GM23338 (cell line): ENCODE results near the gene AK3. TPM values are rescaled to one million over a fixed set of nuclear protein-coding genes. Genes with fewer than 3 reads are reported as not detected.
A peak's percentile ranks its signal among the peaks of the same experiment; 100 is the strongest.

Experiments used
- ATAC-seq: fragments of 200-7000 bp; cut with Tn5 transposase; 3 replicates; pipeline ENCODE4 v1.9.1; 2020
- DNase-seq: peaks from one replicate; pipeline ENCODE4 v3.0.0-alpha.2; 2015; ENCODE audit warnings: low spot score
- H2AFZ ChIP-seq: fragments of 200-600 bp; sonication (generic); 2 replicates; pipeline ENCODE4 v1.8.0; 2016; ENCODE audit warnings: antibody characterized with exemption, mild to moderate bottlenecking, moderate library complexity
- H3F3A ChIP-seq: fragments of 200-600 bp; sonication (generic); replicated peaks from 2 replicates; pipeline ENCODE4 v1.8.0; 2017; ENCODE audit warnings: antibody characterized with exemption, mixed run types, low read depth
- H3K27ac ChIP-seq: fragments of 200-600 bp; sonication (generic); 2 replicates; pipeline ENCODE4 v1.6.1; 2016; ENCODE audit warnings: low read depth
- H3K27me3 ChIP-seq: fragments of 200-600 bp; sonication (generic); 2 replicates; pipeline ENCODE4 v1.8.0; 2016; ENCODE audit warnings: mild to moderate bottlenecking, mixed run types, moderate library complexity; ENCODE audit not compliant: insufficient read depth
- H3K36me3 ChIP-seq: fragments of 200-600 bp; sonication (generic); 2 replicates; pipeline ENCODE4 v1.8.0; 2016; ENCODE audit warnings: mild to moderate bottlenecking; ENCODE audit not compliant: insufficient read depth
- H3K4me1 ChIP-seq: fragments of 200-600 bp; sonication (generic); 2 replicates; pipeline ENCODE4 v1.8.0; 2016; ENCODE audit warnings: mild to moderate bottlenecking, moderate library complexity; ENCODE audit not compliant: insufficient read depth
- H3K4me2 ChIP-seq: fragments of 200-600 bp; sonication (generic); 2 replicates; pipeline ENCODE4 v1.7.1; 2017; ENCODE audit warnings: mixed run types
- H3K4me3 ChIP-seq: fragments of 200-600 bp; sonication (generic); 2 replicates; pipeline ENCODE4 v1.6.1; 2016; ENCODE audit warnings: mixed run types
- H3K79me2 ChIP-seq: fragments of 200-600 bp; sonication (generic); replicated peaks from 2 replicates; pipeline ENCODE4 v1.8.0; 2017; ENCODE audit warnings: mild to moderate bottlenecking; ENCODE audit not compliant: insufficient read depth
- H3K9me2 ChIP-seq: fragments of 200-600 bp; sonication (generic); 2 replicates; pipeline ENCODE4 v1.8.0; 2017; ENCODE audit not compliant: insufficient read depth
- H4K20me1 ChIP-seq: fragments of 200-600 bp; sonication (generic); replicated peaks from 2 replicates; pipeline ENCODE4 v1.8.0; 2017; ENCODE audit warnings: mild to moderate bottlenecking; ENCODE audit not compliant: insufficient read depth
- H3K27ac Mint-ChIP-seq: 2 replicates; pipeline ENCODE4 v1.8.0; 2020; ENCODE audit warnings: inconsistent platforms, mild to moderate bottlenecking, moderate library complexity, mixed read lengths
- H3K27me3 Mint-ChIP-seq: 3 replicates; pipeline ENCODE4 v1.8.0; 2022; ENCODE audit warnings: low read depth, mild to moderate bottlenecking, moderate library complexity, mixed read lengths, inconsistent platforms; ENCODE audit not compliant: insufficient read depth, poor library complexity
- H3K36me3 Mint-ChIP-seq: 3 replicates; pipeline ENCODE4 v1.8.0; 2021; ENCODE audit warnings: low read depth, mild to moderate bottlenecking, inconsistent platforms, moderate library complexity, mixed read lengths
- H3K4me1 Mint-ChIP-seq: 3 replicates; pipeline ENCODE4 v1.8.0; 2020; ENCODE audit warnings: mild to moderate bottlenecking, inconsistent platforms, mixed read lengths
- H3K4me3 Mint-ChIP-seq: 3 replicates; pipeline ENCODE4 v1.8.0; 2021; ENCODE audit warnings: moderate library complexity, mild to moderate bottlenecking, inconsistent platforms, mixed read lengths
- H3K9me3 Mint-ChIP-seq: 3 replicates; pipeline ENCODE4 v1.8.0; 2020; ENCODE audit warnings: moderate library complexity, mild to moderate bottlenecking, inconsistent platforms, mixed read lengths
- CREB1 ChIP-seq: fragments of 250-450 bp; sonication (Bioruptor Pico); IDR thresholded peaks from 2 replicates; pipeline ENCODE4 v1.5.0; 2020; ENCODE audit warnings: low read depth, mild to moderate bottlenecking, moderate library complexity
- EZH2 ChIP-seq: fragments of 200-600 bp; sonication (generic); IDR thresholded peaks from one replicate; pipeline ENCODE4 v1.8.0; 2017; ENCODE audit warnings: antibody characterized with exemption, mild to moderate bottlenecking, low read depth; ENCODE audit not compliant: unreplicated experiment
- EZH2phosphoT487 ChIP-seq: fragments of 200-600 bp; sonication (generic); IDR thresholded peaks from one replicate; pipeline ENCODE4 v1.8.1; 2018; ENCODE audit warnings: antibody characterized with exemption; ENCODE audit not compliant: unreplicated experiment
- JUNB ChIP-seq: IDR thresholded peaks from one replicate; pipeline ENCODE4 v1.6.1; 2016; ENCODE audit warnings: antibody characterized with exemption; ENCODE audit not compliant: unreplicated experiment
- NANOG ChIP-seq: IDR thresholded peaks from 2 replicates; pipeline ENCODE4 v1.6.1; 2016; ENCODE audit warnings: antibody characterized with exemption, borderline replicate concordance
- POLR2AphosphoS5 ChIP-seq: IDR thresholded peaks from 2 replicates; pipeline ENCODE4 v1.6.1; 2016; ENCODE audit warnings: antibody characterized with exemption, low read depth
- STAT1 ChIP-seq: IDR thresholded peaks from one replicate; pipeline ENCODE4 v1.6.1; 2016; ENCODE audit warnings: antibody characterized with exemption; ENCODE audit not compliant: unreplicated experiment
- ZNF114 ChIP-seq: fragments of 250-450 bp; sonication (Bioruptor Pico); IDR thresholded peaks from 2 replicates; pipeline ENCODE4 v1.5.0; 2020; ENCODE audit warnings: mild to moderate bottlenecking, moderate library complexity
- ZNF331 ChIP-seq: fragments of 250-450 bp; sonication (Bioruptor Pico); IDR thresholded peaks from 2 replicates; pipeline ENCODE4 v1.5.0; 2020; ENCODE audit warnings: low read depth, mild to moderate bottlenecking, moderate library complexity
- polyA plus RNA-seq: library from polyadenylated mRNA; unstranded; fragments of >200 nt; fragmentation: Nextera tagmentation; extraction: Ambion mirVana; gene quantifications from 2 replicates; pipeline ENCODE4 v1.2.1, GENCODE V29; 2016
- total RNA-seq: library from RNA; depleted of rRNA; stranded (reverse); fragments of >200 nt; shearing (Covaris generic); gene quantifications from 2 replicates; pipeline ENCODE4 v1.2.3, GENCODE V29; 2014
- TF ChIP-seq, protein P1 (sequence below): IDR thresholded peaks from 2 replicates; pipeline ENCODE4 v1.6.1; 2016; ENCODE audit warnings: antibody characterized with exemption
- TF ChIP-seq, protein P2 (sequence below): fragments of 250-450 bp; sonication (Bioruptor Pico); IDR thresholded peaks from 2 replicates; pipeline ENCODE4 v1.5.0; 2020; ENCODE audit warnings: mild to moderate bottlenecking, moderate library complexity
- TF ChIP-seq, protein P3 (sequence below): IDR thresholded peaks from one replicate; pipeline ENCODE4 v1.6.1; 2018; ENCODE audit warnings: antibody characterized with exemption; ENCODE audit not compliant: unreplicated experiment
- TF ChIP-seq, protein P4 (sequence below), 2 experiments: fragments of 200-600 bp in 1 of 2; sonication (generic) in 1 of 2; conservative IDR thresholded peaks; 2 replicates each; pipeline versions ENCODE4 v1.5.1 to v1.6.1; 2016 to 2017; ENCODE audit warnings: antibody characterized with exemption in 2 of 2, low read depth in 2 of 2, mild to moderate bottlenecking in 2 of 2, moderate library complexity in 1 of 2

The AK3 gene
- total and polyA plus RNA-seq, 2 experiments from 2014 or later, result 30.1 to 40.2 TPM

DNA sequence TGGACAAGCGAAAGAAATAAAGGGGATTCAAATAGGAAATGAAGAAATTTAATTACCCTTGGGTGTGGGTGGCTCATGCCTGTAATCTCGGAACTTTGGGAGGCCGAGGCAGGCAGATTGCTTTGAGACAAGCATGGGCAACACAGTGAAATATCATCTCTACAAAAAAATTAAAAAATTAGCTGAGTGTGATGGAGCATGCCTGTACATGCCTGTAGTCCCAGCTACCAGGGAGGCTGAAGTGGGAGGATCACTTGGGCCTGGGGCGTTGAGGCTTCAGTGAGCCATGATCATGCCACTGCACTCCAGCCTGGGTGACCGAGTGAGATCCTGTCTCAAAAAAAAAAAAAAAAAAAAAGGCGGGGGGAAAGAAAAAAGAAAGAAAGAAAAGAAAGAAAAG is 47.7 kb upstream of the AK3 start:
- Mint-ChIP-seq H3K4me1 (peaks cover 25% of the 10 kb centered on the region), H3K36me3 (no peaks in the 10 kb centered on the region; the same call in 2 of the 3 replicates), H3K27me3 (peaks cover 5% of the 10 kb centered on the region), H3K27ac (no peak overlapping the region), H3K4me3 (no peak overlapping the region), H3K9me3 (no peaks in the 10 kb centered on the region)
- TF ChIP-seq EZH2 (no peak), POLR2AphosphoS5 (no peak), STAT1 (no peak), CREB1 (CRISPR knock-in tag) (no peak), ZNF331 (no peak), EZH2phosphoT487 (no peak), ZNF114 (CRISPR knock-in tag) (no peak), NANOG (no peak), JUNB (no peak)
- TF ChIP-seq, protein P1, sequence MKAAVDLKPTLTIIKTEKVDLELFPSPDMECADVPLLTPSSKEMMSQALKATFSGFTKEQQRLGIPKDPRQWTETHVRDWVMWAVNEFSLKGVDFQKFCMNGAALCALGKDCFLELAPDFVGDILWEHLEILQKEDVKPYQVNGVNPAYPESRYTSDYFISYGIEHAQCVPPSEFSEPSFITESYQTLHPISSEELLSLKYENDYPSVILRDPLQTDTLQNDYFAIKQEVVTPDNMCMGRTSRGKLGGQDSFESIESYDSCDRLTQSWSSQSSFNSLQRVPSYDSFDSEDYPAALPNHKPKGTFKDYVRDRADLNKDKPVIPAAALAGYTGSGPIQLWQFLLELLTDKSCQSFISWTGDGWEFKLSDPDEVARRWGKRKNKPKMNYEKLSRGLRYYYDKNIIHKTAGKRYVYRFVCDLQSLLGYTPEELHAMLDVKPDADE, result no peak
- TF ChIP-seq, protein P2, sequence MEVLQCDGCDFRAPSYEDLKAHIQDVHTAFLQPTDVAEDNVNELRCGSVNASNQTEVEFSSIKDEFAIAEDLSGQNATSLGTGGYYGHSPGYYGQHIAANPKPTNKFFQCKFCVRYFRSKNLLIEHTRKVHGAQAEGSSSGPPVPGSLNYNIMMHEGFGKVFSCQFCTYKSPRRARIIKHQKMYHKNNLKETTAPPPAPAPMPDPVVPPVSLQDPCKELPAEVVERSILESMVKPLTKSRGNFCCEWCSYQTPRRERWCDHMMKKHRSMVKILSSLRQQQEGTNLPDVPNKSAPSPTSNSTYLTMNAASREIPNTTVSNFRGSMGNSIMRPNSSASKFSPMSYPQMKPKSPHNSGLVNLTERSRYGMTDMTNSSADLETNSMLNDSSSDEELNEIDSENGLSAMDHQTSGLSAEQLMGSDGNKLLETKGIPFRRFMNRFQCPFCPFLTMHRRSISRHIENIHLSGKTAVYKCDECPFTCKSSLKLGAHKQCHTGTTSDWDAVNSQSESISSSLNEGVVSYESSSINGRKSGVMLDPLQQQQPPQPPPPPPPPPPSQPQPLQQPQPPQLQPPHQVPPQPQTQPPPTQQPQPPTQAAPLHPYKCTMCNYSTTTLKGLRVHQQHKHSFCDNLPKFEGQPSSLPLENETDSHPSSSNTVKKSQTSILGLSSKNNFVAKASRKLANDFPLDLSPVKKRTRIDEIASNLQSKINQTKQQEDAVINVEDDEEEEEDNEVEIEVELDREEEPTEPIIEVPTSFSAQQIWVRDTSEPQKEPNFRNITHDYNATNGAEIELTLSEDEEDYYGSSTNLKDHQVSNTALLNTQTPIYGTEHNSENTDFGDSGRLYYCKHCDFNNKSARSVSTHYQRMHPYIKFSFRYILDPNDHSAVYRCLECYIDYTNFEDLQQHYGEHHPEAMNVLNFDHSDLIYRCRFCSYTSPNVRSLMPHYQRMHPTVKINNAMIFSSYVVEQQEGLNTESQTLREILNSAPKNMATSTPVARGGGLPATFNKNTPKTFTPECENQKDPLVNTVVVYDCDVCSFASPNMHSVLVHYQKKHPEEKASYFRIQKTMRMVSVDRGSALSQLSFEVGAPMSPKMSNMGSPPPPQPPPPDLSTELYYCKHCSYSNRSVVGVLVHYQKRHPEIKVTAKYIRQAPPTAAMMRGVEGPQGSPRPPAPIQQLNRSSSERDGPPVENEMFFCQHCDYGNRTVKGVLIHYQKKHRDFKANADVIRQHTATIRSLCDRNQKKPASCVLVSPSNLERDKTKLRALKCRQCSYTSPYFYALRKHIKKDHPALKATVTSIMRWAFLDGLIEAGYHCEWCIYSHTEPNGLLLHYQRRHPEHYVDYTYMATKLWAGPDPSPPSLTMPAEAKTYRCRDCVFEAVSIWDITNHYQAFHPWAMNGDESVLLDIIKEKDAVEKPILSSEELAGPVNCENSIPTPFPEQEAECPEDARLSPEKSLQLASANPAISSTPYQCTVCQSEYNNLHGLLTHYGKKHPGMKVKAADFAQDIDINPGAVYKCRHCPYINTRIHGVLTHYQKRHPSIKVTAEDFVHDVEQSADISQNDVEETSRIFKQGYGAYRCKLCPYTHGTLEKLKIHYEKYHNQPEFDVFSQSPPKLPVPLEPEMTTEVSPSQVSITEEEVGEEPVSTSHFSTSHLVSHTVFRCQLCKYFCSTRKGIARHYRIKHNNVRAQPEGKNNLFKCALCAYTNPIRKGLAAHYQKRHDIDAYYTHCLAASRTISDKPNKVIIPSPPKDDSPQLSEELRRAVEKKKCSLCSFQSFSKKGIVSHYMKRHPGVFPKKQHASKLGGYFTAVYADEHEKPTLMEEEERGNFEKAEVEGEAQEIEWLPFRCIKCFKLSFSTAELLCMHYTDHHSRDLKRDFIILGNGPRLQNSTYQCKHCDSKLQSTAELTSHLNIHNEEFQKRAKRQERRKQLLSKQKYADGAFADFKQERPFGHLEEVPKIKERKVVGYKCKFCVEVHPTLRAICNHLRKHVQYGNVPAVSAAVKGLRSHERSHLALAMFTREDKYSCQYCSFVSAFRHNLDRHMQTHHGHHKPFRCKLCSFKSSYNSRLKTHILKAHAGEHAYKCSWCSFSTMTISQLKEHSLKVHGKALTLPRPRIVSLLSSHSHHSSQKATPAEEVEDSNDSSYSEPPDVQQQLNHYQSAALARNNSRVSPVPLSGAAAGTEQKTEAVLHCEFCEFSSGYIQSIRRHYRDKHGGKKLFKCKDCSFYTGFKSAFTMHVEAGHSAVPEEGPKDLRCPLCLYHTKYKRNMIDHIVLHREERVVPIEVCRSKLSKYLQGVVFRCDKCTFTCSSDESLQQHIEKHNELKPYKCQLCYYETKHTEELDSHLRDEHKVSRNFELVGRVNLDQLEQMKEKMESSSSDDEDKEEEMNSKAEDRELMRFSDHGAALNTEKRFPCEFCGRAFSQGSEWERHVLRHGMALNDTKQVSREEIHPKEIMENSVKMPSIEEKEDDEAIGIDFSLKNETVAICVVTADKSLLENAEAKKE (CRISPR knock-in tag), result no peak
- TF ChIP-seq, protein P3, sequence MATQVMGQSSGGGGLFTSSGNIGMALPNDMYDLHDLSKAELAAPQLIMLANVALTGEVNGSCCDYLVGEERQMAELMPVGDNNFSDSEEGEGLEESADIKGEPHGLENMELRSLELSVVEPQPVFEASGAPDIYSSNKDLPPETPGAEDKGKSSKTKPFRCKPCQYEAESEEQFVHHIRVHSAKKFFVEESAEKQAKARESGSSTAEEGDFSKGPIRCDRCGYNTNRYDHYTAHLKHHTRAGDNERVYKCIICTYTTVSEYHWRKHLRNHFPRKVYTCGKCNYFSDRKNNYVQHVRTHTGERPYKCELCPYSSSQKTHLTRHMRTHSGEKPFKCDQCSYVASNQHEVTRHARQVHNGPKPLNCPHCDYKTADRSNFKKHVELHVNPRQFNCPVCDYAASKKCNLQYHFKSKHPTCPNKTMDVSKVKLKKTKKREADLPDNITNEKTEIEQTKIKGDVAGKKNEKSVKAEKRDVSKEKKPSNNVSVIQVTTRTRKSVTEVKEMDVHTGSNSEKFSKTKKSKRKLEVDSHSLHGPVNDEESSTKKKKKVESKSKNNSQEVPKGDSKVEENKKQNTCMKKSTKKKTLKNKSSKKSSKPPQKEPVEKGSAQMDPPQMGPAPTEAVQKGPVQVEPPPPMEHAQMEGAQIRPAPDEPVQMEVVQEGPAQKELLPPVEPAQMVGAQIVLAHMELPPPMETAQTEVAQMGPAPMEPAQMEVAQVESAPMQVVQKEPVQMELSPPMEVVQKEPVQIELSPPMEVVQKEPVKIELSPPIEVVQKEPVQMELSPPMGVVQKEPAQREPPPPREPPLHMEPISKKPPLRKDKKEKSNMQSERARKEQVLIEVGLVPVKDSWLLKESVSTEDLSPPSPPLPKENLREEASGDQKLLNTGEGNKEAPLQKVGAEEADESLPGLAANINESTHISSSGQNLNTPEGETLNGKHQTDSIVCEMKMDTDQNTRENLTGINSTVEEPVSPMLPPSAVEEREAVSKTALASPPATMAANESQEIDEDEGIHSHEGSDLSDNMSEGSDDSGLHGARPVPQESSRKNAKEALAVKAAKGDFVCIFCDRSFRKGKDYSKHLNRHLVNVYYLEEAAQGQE, result no peak
- TF ChIP-seq, protein P4, sequence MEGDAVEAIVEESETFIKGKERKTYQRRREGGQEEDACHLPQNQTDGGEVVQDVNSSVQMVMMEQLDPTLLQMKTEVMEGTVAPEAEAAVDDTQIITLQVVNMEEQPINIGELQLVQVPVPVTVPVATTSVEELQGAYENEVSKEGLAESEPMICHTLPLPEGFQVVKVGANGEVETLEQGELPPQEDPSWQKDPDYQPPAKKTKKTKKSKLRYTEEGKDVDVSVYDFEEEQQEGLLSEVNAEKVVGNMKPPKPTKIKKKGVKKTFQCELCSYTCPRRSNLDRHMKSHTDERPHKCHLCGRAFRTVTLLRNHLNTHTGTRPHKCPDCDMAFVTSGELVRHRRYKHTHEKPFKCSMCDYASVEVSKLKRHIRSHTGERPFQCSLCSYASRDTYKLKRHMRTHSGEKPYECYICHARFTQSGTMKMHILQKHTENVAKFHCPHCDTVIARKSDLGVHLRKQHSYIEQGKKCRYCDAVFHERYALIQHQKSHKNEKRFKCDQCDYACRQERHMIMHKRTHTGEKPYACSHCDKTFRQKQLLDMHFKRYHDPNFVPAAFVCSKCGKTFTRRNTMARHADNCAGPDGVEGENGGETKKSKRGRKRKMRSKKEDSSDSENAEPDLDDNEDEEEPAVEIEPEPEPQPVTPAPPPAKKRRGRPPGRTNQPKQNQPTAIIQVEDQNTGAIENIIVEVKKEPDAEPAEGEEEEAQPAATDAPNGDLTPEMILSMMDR (conservative IDR thresholded peaks at IDR 0.05; ENCODE audit: low read depth in 2 of 2), result no peak
- Histone ChIP-seq H4K20me1 (peaks cover 3% of the 10 kb centered on the region; the same call in 1 of the 2 replicates), H3K4me2 (no peak overlapping the region), H3K27me3 (no peaks in the 10 kb centered on the region), H3K4me1 (peaks cover 8% of the 10 kb centered on the region), H3K27ac (no peak overlapping the region), H3K4me3 (no peak overlapping the region), H2AFZ (peak overlapping the region; percentile 60; the same call in 1 of the 2 replicates), H3F3A (0 out of 2 replicates have a peak, but pooled peaks cover 3% of the 10 kb centered on the region), H3K79me2 (peaks cover 4% of the 10 kb centered on the region), H3K9me2 (no peaks in the 10 kb centered on the region), H3K36me3 (no peaks in the 10 kb centered on the region)
- no peak for ATAC-seq
- DNase-seq, result no peak
